ENCODE results near the gene XKRX. TPM values are rescaled to one million over a fixed set of nuclear protein-coding genes. Genes with fewer than 3 reads are reported as not detected.

The XKRX gene
- total and polyA plus RNA-seq, 2 donors from 2014 or later, result 0.63 TPM; not detected in 1

DNA sequence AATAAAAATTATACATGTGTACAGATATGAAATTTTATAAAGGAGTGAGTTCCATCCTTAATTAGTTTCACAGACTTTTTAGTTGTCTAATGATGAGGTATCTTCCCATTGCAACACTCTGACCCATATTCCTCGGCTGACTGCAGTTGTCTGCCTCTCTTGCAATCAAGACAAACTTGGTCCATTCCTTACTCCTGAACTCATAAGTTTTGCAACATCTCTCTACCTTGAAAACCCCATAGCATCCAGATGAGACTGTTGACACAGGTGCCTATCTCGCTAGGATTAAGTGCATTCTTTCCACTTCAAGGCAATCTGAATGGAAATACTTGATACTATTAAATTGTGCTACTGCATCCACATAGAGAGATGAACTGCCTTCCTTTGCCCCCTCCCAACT, 2.3 kb downstream of the XKRX start:
- Histone ChIP-seq H3K36me3 (ENCODE audit: control insufficient read depth in 2 of 3, insufficient read depth in 3 of 3, low read length in 3 of 3) (no peaks in the 10 kb centered on the region), H3K27ac (ENCODE audit: low read depth in 2 of 2, low read length in 2 of 2) (no peak overlapping the region), H3K4me1 (ENCODE audit: control insufficient read depth in 2 of 3, insufficient read depth in 2 of 3, low read depth in 1 of 3, low read length in 3 of 3) (no peaks in the 10 kb centered on the region), H3K27me3 (ENCODE audit: control insufficient read depth, insufficient read depth, low read length) (no peaks in the 10 kb centered on the region), H3K9ac (ENCODE audit: low read length in 3 of 3) (no peak overlapping the region), H3K9me3 (ENCODE audit: control insufficient read depth in 2 of 3, insufficient read depth in 1 of 3, low read length in 3 of 3) (no peaks in the 10 kb centered on the region), H3K4me3 (ENCODE audit: low read length in 3 of 3) (no peak overlapping the region)
- TF ChIP-seq, protein P1, sequence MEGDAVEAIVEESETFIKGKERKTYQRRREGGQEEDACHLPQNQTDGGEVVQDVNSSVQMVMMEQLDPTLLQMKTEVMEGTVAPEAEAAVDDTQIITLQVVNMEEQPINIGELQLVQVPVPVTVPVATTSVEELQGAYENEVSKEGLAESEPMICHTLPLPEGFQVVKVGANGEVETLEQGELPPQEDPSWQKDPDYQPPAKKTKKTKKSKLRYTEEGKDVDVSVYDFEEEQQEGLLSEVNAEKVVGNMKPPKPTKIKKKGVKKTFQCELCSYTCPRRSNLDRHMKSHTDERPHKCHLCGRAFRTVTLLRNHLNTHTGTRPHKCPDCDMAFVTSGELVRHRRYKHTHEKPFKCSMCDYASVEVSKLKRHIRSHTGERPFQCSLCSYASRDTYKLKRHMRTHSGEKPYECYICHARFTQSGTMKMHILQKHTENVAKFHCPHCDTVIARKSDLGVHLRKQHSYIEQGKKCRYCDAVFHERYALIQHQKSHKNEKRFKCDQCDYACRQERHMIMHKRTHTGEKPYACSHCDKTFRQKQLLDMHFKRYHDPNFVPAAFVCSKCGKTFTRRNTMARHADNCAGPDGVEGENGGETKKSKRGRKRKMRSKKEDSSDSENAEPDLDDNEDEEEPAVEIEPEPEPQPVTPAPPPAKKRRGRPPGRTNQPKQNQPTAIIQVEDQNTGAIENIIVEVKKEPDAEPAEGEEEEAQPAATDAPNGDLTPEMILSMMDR (IDR thresholded peaks at IDR 0.05; ENCODE audit: borderline replicate concordance, extremely low read depth, insufficient read depth), result no peak
- intact Hi-C loops (cut with DNase I), result no loop called here
- FAIRE-seq, result no peak
- no peak for DNase-seq

DNA sequence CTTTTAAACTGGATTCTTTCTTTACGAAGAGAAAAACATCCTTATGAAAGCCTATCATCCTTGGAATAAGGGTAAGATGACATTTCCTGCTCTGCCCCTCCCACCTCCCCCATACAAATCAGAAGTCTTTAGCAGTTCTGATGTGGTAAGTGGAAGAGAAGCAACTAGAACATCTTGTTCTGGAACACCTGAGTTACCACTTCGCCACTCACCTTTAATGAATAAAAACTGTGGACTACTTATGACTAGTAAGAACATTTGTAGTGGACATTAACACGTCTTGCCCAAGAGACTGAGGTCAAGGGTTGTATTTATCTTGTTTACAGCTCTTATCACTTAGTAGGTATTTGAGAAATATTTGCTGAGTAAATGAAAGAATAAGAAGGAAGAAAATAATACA, 4.3 kb downstream of the XKRX start:
- H3K27ac ChIP-seq (ENCODE audit: low read depth in 2 of 2, low read length in 2 of 2), result no peak overlapping the region
- FAIRE-seq (no peak), DNase-seq (no peak)
- no peaks in the 10 kb centered on the region for H3K9me3 ChIP-seq (ENCODE audit: control insufficient read depth in 2 of 3, insufficient read depth in 1 of 3, low read length in 3 of 3)
- no peaks in the 10 kb centered on the region for H3K27me3 ChIP-seq (ENCODE audit: control insufficient read depth, insufficient read depth, low read length)
- H3K36me3 ChIP-seq (ENCODE audit: control insufficient read depth in 2 of 3, insufficient read depth in 3 of 3, low read length in 3 of 3), result no peaks in the 10 kb centered on the region
- H3K4me1 ChIP-seq (ENCODE audit: control insufficient read depth in 2 of 3, insufficient read depth in 2 of 3, low read depth in 1 of 3, low read length in 3 of 3), result no peaks in the 10 kb centered on the region
- no peak overlapping the region for H3K9ac ChIP-seq (ENCODE audit: low read length in 3 of 3)
- intact Hi-C loops (cut with DNase I), result no loop called here
- H3K4me3 ChIP-seq (ENCODE audit: low read length in 3 of 3), result no peak overlapping the region
- TF ChIP-seq, protein P1 (IDR thresholded peaks at IDR 0.05; ENCODE audit: borderline replicate concordance, extremely low read depth, insufficient read depth), result no peak

DNA sequence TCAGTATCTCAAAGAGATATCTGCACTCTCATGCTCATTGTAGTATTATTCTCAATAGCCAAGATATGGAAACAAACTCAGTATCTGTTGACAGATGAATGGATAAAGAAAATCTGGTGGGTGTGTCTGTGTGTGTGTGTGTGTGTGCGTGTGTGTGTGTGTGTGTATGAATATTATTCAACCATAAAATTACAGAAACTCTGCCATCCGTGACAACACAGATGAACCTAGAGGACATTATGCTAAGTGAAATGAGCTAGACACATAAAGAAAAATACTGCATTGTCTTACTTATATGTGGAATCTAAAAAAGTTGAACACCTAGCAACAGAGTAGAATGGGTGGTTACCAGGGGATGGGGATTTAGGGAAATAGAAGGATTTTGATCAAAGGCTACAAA, 13.2 kb downstream of the XKRX start:
- Histone ChIP-seq H3K9ac (ENCODE audit: low read length in 3 of 3) (no peak overlapping the region), H3K4me1 (ENCODE audit: control insufficient read depth in 2 of 3, insufficient read depth in 2 of 3, low read depth in 1 of 3, low read length in 3 of 3) (no peaks in the 10 kb centered on the region), H3K9me3 (ENCODE audit: control insufficient read depth in 2 of 3, insufficient read depth in 1 of 3, low read length in 3 of 3) (no peaks in the 10 kb centered on the region), H3K27ac (ENCODE audit: low read depth in 2 of 2, low read length in 2 of 2) (no peak overlapping the region), H3K4me3 (ENCODE audit: low read length in 3 of 3) (no peak overlapping the region), H3K27me3 (ENCODE audit: control insufficient read depth, insufficient read depth, low read length) (no peaks in the 10 kb centered on the region), H3K36me3 (ENCODE audit: control insufficient read depth in 2 of 3, insufficient read depth in 3 of 3, low read length in 3 of 3) (no peaks in the 10 kb centered on the region)
- intact Hi-C loops (cut with DNase I), result no loop called here
- TF ChIP-seq, protein P1 (IDR thresholded peaks at IDR 0.05; ENCODE audit: borderline replicate concordance, extremely low read depth, insufficient read depth), result no peak
- FAIRE-seq (no peak), DNase-seq (no peak)

DNA sequence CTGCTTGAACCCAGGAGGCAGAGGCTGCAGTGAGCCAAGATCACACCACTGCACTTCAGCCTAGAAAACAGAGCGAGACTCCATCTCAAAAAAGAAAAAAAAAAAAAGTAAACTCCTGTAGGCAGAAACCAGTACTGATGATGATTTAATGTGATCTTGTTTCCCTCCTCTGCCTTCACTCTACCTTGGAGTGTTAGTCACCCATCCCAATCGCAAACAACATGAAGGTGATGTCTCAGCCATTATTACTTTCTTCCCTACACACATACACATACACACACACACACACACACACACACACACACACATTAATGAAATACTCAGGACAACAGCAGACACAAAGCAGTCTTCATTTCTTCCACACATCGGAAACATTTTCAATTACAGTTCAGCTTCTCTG, 15.6 kb downstream of the XKRX start:
- intact Hi-C loops (cut with DNase I), result no loop called here
- H3K27me3 ChIP-seq (ENCODE audit: control insufficient read depth, insufficient read depth, low read length), result no peaks in the 10 kb centered on the region

More for the DNA sequence above, 15.6 kb downstream of the XKRX start:
- Histone ChIP-seq H3K9ac (ENCODE audit: low read length in 3 of 3) (no peak overlapping the region), H3K36me3 (ENCODE audit: control insufficient read depth in 2 of 3, insufficient read depth in 3 of 3, low read length in 3 of 3) (no peaks in the 10 kb centered on the region), H3K4me1 (ENCODE audit: control insufficient read depth in 2 of 3, insufficient read depth in 2 of 3, low read depth in 1 of 3, low read length in 3 of 3) (no peaks in the 10 kb centered on the region), H3K27ac (ENCODE audit: low read depth in 2 of 2, low read length in 2 of 2) (no peak overlapping the region), H3K9me3 (ENCODE audit: control insufficient read depth in 2 of 3, insufficient read depth in 1 of 3, low read length in 3 of 3) (no peaks in the 10 kb centered on the region), H3K4me3 (ENCODE audit: low read length in 3 of 3) (no peak overlapping the region)
- TF ChIP-seq, protein P1 (IDR thresholded peaks at IDR 0.05; ENCODE audit: borderline replicate concordance, extremely low read depth, insufficient read depth), result no peak
- FAIRE-seq, result no peak
- no peak for DNase-seq

All from kidney (tissue), 14 donors.